Body of pancreas (tissue), 4 donors: Measurements from ENCODE around the gene POLR1B.

ENCODE experiments used
- POLR2A ChIP-seq, 3 donors: fragments of 450-650 bp; IDR thresholded peaks; one replicate each; pipeline ENCODE4 v1.6.1; 2016; ENCODE audit warnings: antibody characterized with exemption in 3 of 3, mild to moderate bottlenecking in 2 of 3
- TF ChIP-seq, protein P1 (sequence below), 7 experiments: fragments of 450-650 bp in 4 of 7; fragments of 200-600 bp in 3 of 7; sonication (generic) in 3 of 7; IDR thresholded peaks; one replicate each; pipeline ENCODE4 v1.5.1; 2016 to 2019; ENCODE audit warnings: antibody characterized with exemption in 7 of 7

DNA sequence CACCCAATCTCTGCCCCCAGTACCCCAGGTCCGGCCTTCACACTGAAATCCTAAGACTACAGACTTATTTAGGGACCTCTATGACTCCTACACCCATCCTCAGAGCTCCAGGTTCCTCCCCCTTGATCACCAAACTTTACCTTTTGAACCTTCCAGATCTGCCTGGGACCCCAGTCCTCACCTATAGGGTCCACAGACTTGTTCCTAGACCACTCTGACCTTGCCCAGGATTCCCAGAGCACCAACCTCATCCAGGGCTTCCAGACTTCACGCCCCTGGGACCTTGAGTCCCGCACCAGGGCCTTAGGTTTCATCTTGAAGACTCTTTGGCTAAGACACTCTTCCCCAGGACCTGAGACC is 42.6 kb downstream of the POLR1B start:
- TF ChIP-seq, protein P1, sequence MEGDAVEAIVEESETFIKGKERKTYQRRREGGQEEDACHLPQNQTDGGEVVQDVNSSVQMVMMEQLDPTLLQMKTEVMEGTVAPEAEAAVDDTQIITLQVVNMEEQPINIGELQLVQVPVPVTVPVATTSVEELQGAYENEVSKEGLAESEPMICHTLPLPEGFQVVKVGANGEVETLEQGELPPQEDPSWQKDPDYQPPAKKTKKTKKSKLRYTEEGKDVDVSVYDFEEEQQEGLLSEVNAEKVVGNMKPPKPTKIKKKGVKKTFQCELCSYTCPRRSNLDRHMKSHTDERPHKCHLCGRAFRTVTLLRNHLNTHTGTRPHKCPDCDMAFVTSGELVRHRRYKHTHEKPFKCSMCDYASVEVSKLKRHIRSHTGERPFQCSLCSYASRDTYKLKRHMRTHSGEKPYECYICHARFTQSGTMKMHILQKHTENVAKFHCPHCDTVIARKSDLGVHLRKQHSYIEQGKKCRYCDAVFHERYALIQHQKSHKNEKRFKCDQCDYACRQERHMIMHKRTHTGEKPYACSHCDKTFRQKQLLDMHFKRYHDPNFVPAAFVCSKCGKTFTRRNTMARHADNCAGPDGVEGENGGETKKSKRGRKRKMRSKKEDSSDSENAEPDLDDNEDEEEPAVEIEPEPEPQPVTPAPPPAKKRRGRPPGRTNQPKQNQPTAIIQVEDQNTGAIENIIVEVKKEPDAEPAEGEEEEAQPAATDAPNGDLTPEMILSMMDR (IDR thresholded peaks at IDR 0.05) = no peak
- no peak for TF ChIP-seq POLR2A (IDR thresholded peaks at IDR 0.05)
